Measurements from ENCODE around the gene DRC3. TPM values are rescaled to one million over a fixed set of nuclear protein-coding genes. Genes with fewer than 3 reads are reported as not detected.
"Not testable (repeated sequence)": the region's sequence is repeated elsewhere in the genome, so short reads cannot be mapped to it uniquely, and the experiment has no call there.

Gene DRC3
- total RNA-seq, 1 donor from 2014 or later: 0.06 TPM

GRCh38 chr17:17989618-17990017 is 17.0 kb downstream of the DRC3 start:
- no peak for TF ChIP-seq CTCF (conservative IDR thresholded peaks at IDR 0.05; ENCODE audit: low read depth, low read length)
- no peak overlapping the region for H3K4me3 ChIP-seq (ENCODE audit: low read depth, low read length)
- DNase-seq (ENCODE audit: low read depth): no peak

- DNase-seq (ENCODE audit: low read depth): no peak
- H3K4me3 ChIP-seq (ENCODE audit: low read depth, low read length): no peak overlapping the region
- TF ChIP-seq CTCF (conservative IDR thresholded peaks at IDR 0.05; ENCODE audit: low read depth, low read length): no peak
Measured at GRCh38 chr17:17990282-17990681, 17.6 kb downstream of the DRC3 start.

GRCh38 chr17:17993366-17993765 is 20.7 kb downstream of the DRC3 start:
- no peak overlapping the region for H3K4me3 ChIP-seq (ENCODE audit: low read depth, low read length)
- DNase-seq (ENCODE audit: low read depth): no peak
- TF ChIP-seq CTCF (conservative IDR thresholded peaks at IDR 0.05; ENCODE audit: low read depth, low read length): no peak

GRCh38 chr17:17993852-17994251 is 21.2 kb downstream of the DRC3 start:
- TF ChIP-seq CTCF (conservative IDR thresholded peaks at IDR 0.05; ENCODE audit: low read depth, low read length): no peak
- no peak overlapping the region for H3K4me3 ChIP-seq (ENCODE audit: low read depth, low read length)
- no peak for DNase-seq (ENCODE audit: low read depth)

GRCh38 chr17:17994271-17995069 is 21.8 kb downstream of the DRC3 start:
- DNase-seq (ENCODE audit: low read depth): no peak
- H3K4me3 ChIP-seq (ENCODE audit: low read depth, low read length): no peak overlapping the region
- peak; percentile 28 for TF ChIP-seq CTCF (conservative IDR thresholded peaks at IDR 0.05; ENCODE audit: low read depth, low read length)

GRCh38 chr17:17995887-17996286 is 23.2 kb downstream of the DRC3 start:
- DNase-seq (ENCODE audit: low read depth); H3K4me3 ChIP-seq (ENCODE audit: low read depth, low read length): not testable (repeated sequence)

GRCh38 chr17:17998934-17999333 is 26.3 kb downstream of the DRC3 start:
- H3K4me3 ChIP-seq (ENCODE audit: low read depth, low read length): no peak overlapping the region
- DNase-seq (ENCODE audit: low read depth): no peak
- TF ChIP-seq CTCF (conservative IDR thresholded peaks at IDR 0.05; ENCODE audit: low read depth, low read length): no peak
